ENCODE measurements around the gene SCAF11. TPM values are rescaled to one million over a fixed set of nuclear protein-coding genes. Genes with fewer than 3 reads are reported as not detected.

SCAF11 gene
- total RNA-seq, 1 donor from 2014 or later, result 93.3 TPM

GRCh38 chr12:45959025-45959424 is 31.3 kb downstream of the SCAF11 start:
- peak overlapping the region; percentile 66 for H3K27ac Mint-ChIP-seq (ENCODE audit: unreplicated experiment)
- peaks cover 6% of the 10 kb centered on the region for H3K9me3 Mint-ChIP-seq (ENCODE audit: low read depth)

GRCh38 chr12:45948546-45948945 is 41.8 kb downstream of the SCAF11 start:
- DNase-seq (ENCODE audit: low spot score), result no peak
- no peak overlapping the region for H3K27ac Mint-ChIP-seq (ENCODE audit: unreplicated experiment)
- H3K27me3 Mint-ChIP-seq (ENCODE audit: low read depth), result no peaks in the 10 kb centered on the region
- peaks cover 28% of the 10 kb centered on the region for H3K36me3 Mint-ChIP-seq (ENCODE audit: low read depth)
- no peak for TF ChIP-seq CTCF (IDR thresholded peaks at IDR 0.05)
- H3K4me3 Mint-ChIP-seq (ENCODE audit: unreplicated experiment), result no peak overlapping the region
- H3K4me1 Mint-ChIP-seq (ENCODE audit: low read depth), result peaks cover 58% of the 10 kb centered on the region
- H3K9me3 Mint-ChIP-seq (ENCODE audit: low read depth), result no peaks in the 10 kb centered on the region

More at GRCh38 chr12:45959025-45959424, 31.3 kb downstream of the SCAF11 start:
- Mint-ChIP-seq H3K36me3 (ENCODE audit: low read depth) (peaks cover 17% of the 10 kb centered on the region), H3K4me3 (ENCODE audit: unreplicated experiment) (no peak overlapping the region), H3K4me1 (ENCODE audit: low read depth) (peaks cover 40% of the 10 kb centered on the region), H3K27me3 (ENCODE audit: low read depth) (no peaks in the 10 kb centered on the region)
- no peak for TF ChIP-seq CTCF (IDR thresholded peaks at IDR 0.05)
- DNase-seq (ENCODE audit: low spot score), result no peak

GRCh38 chr12:45946435-45946834 is 43.9 kb downstream of the SCAF11 start:
- Mint-ChIP-seq H3K27me3 (ENCODE audit: low read depth) (no peaks in the 10 kb centered on the region), H3K36me3 (ENCODE audit: low read depth) (peaks cover 39% of the 10 kb centered on the region)
- TF ChIP-seq CTCF (IDR thresholded peaks at IDR 0.05), result no peak

GRCh38 chr12:45944771-45945170 is 45.6 kb downstream of the SCAF11 start:
- TF ChIP-seq CTCF (IDR thresholded peaks at IDR 0.05), result no peak
- H3K36me3 Mint-ChIP-seq (ENCODE audit: low read depth), result peaks cover 37% of the 10 kb centered on the region
- DNase-seq (ENCODE audit: low spot score), result no peak
- peak overlapping the region; percentile 55 for H3K27ac Mint-ChIP-seq (ENCODE audit: unreplicated experiment)
- peaks cover 4% of the 10 kb centered on the region for H3K9me3 Mint-ChIP-seq (ENCODE audit: low read depth)
- peaks cover 62% of the 10 kb centered on the region for H3K4me1 Mint-ChIP-seq (ENCODE audit: low read depth)
- H3K27me3 Mint-ChIP-seq (ENCODE audit: low read depth), result no peaks in the 10 kb centered on the region
- no peak overlapping the region for H3K4me3 Mint-ChIP-seq (ENCODE audit: unreplicated experiment)

More at GRCh38 chr12:45946435-45946834, 43.9 kb downstream of the SCAF11 start:
- Mint-ChIP-seq H3K27ac (ENCODE audit: unreplicated experiment) (peak overlapping the region; percentile 68), H3K4me3 (ENCODE audit: unreplicated experiment) (no peak overlapping the region), H3K9me3 (ENCODE audit: low read depth) (peaks cover 4% of the 10 kb centered on the region), H3K4me1 (ENCODE audit: low read depth) (peaks cover 68% of the 10 kb centered on the region)
- DNase-seq (ENCODE audit: low spot score), result no peak

- no peak for TF ChIP-seq CTCF (IDR thresholded peaks at IDR 0.05)
- no peak overlapping the region for H3K4me3 Mint-ChIP-seq (ENCODE audit: unreplicated experiment)
- H3K27ac Mint-ChIP-seq (ENCODE audit: unreplicated experiment), result peak overlapping the region; percentile 45
- H3K4me1 Mint-ChIP-seq (ENCODE audit: low read depth), result peaks cover 35% of the 10 kb centered on the region
- peaks cover 25% of the 10 kb centered on the region for H3K36me3 Mint-ChIP-seq (ENCODE audit: low read depth)
- DNase-seq (ENCODE audit: low spot score), result no peak
- no peaks in the 10 kb centered on the region for H3K27me3 Mint-ChIP-seq (ENCODE audit: low read depth)
- H3K9me3 Mint-ChIP-seq (ENCODE audit: low read depth), result peaks cover 4% of the 10 kb centered on the region
Observed at GRCh38 chr12:45939759-45940158, 50.6 kb downstream of the SCAF11 start.
